ACHN (cell line): ENCODE results near the gene RRP1.

Experiments used
- DNase-seq: peaks from one replicate; pipeline ENCODE4 v3.0.0-alpha.2; 2015
- in situ Hi-C: cut with HindIII; loops from 2 replicates; pipeline ENCODE4 v1.10.0; 2017; ENCODE audit warnings: low sequenced_read_pairs, low pct_ligation_motif_present, low pct_unique_long_range_greater_than_20kb

RRP1 gene

GRCh38 chr21:43755820-43756594 lies 33.4 kb upstream of the RRP1 start:
- in situ Hi-C loops = no loop called here
- no peak for DNase-seq

- no peak for DNase-seq
- in situ Hi-C loops = no loop called here
These were observed 31.8 kb upstream of the RRP1 start for GRCh38 chr21:43757601-43758000.

GRCh38 chr21:43758111-43758641 lies 31.2 kb upstream of the RRP1 start:
- in situ Hi-C loops = no loop called here
- no peak for DNase-seq

- no peak for DNase-seq
- in situ Hi-C loops = no loop called here
These were observed 30.6 kb upstream of the RRP1 start for GRCh38 chr21:43758811-43759210.

- DNase-seq = no peak
- in situ Hi-C loops = no loop called here
These were observed 29.7 kb upstream of the RRP1 start for GRCh38 chr21:43759651-43760050.

GRCh38 chr21:43760391-43760958 lies 28.9 kb upstream of the RRP1 start:
- DNase-seq = no peak
- in situ Hi-C loops = no loop called here

GRCh38 chr21:43761886-43762285 lies 27.5 kb upstream of the RRP1 start:
- no peak for DNase-seq
- in situ Hi-C loops = no loop called here

GRCh38 chr21:43762303-43763128 lies 26.9 kb upstream of the RRP1 start:
- DNase-seq = no peak
- in situ Hi-C loops = no loop called here

- DNase-seq = no peak
These were observed 25.4 kb upstream of the RRP1 start for GRCh38 chr21:43763901-43764523.

GRCh38 chr21:43764576-43765495 lies 24.5 kb upstream of the RRP1 start:
- DNase-seq = no peak
- in situ Hi-C loops = no loop called here

More at GRCh38 chr21:43763901-43764523, 25.4 kb upstream of the RRP1 start:
- in situ Hi-C loops = no loop called here

- DNase-seq = no peak
- in situ Hi-C loops = no loop called here
These were observed 22.5 kb upstream of the RRP1 start for GRCh38 chr21:43766734-43767497.

GRCh38 chr21:43767498-43767983 lies 21.8 kb upstream of the RRP1 start:
- in situ Hi-C loops = no loop called here
- no peak for DNase-seq

- in situ Hi-C loops = no loop called here
- peak; percentile 71 for DNase-seq
These were observed 21.2 kb upstream of the RRP1 start for GRCh38 chr21:43767984-43768867.

GRCh38 chr21:43768868-43769167 lies 20.6 kb upstream of the RRP1 start:
- DNase-seq = no peak
- in situ Hi-C loops = no loop called here

GRCh38 chr21:43769325-43769958 lies 19.9 kb upstream of the RRP1 start:
- no peak for DNase-seq
- in situ Hi-C loops = no loop called here

GRCh38 chr21:43770066-43770655 lies 19.2 kb upstream of the RRP1 start:
- DNase-seq = no peak
- in situ Hi-C loops = no loop called here
